ENCODE data around the gene IL1RAPL1.

Gene IL1RAPL1

DNA sequence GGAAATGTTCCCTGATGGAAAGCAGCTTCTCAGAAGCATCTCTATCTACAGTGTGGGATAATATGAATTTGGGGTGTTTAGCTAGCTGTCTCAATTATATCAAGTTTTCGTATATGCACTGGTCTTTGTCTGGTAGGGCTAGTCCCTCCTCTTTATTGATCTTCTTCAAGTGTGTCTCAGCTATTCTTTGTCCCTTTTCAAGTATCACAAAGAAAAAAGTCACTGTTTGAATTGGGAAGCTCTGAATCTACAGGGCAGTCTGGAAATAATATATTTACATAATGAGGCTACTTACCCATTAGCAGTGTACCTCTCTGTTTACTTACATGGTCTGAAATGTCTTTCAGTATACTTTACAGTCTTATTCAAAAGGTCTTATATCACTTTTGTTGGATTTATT lies 526.0 kb downstream of the IL1RAPL1 start:
- TF ChIP-seq, protein P1, sequence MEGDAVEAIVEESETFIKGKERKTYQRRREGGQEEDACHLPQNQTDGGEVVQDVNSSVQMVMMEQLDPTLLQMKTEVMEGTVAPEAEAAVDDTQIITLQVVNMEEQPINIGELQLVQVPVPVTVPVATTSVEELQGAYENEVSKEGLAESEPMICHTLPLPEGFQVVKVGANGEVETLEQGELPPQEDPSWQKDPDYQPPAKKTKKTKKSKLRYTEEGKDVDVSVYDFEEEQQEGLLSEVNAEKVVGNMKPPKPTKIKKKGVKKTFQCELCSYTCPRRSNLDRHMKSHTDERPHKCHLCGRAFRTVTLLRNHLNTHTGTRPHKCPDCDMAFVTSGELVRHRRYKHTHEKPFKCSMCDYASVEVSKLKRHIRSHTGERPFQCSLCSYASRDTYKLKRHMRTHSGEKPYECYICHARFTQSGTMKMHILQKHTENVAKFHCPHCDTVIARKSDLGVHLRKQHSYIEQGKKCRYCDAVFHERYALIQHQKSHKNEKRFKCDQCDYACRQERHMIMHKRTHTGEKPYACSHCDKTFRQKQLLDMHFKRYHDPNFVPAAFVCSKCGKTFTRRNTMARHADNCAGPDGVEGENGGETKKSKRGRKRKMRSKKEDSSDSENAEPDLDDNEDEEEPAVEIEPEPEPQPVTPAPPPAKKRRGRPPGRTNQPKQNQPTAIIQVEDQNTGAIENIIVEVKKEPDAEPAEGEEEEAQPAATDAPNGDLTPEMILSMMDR (IDR thresholded peaks at IDR 0.05) = no peak

DNA sequence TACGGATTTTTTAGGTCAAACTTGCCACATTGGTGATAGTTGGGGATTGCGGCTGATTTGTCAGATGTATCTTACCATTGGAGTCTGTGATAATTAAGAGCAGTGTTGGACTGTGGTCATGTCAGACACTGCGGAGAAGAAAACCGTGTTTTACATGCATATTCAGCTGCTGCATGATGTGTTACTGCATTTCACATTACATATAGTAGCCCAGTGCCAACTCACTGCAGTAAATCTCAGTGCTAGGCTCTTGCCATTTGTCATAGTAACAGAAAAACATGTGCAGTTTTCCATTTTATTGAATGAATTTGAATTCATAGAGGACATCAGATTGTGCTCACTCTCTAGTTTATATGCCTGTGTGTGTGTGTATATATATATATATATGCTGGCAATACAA lies 543.7 kb downstream of the IL1RAPL1 start:
- TF ChIP-seq, protein P1 (IDR thresholded peaks at IDR 0.05) = no peak

DNA sequence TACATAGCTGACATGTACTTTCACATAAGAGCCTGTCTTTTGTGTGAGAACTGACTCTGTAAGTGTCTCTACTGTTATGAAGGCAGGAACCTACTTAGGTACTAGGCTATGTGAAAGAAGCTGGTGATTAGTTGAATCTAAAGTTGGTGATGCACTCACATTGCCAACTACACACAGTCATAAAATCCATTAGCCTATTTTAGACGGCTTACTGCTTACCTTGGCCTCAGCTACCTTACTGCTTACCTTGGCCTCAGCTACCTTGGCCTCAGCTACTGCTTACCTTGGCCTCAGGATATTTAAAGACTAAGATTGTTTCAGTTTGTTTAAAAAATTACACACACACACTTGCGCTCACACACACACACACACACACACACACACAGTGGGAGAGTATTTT lies 549.7 kb downstream of the IL1RAPL1 start:
- TF ChIP-seq, protein P1 (IDR thresholded peaks at IDR 0.05) = no peak

DNA sequence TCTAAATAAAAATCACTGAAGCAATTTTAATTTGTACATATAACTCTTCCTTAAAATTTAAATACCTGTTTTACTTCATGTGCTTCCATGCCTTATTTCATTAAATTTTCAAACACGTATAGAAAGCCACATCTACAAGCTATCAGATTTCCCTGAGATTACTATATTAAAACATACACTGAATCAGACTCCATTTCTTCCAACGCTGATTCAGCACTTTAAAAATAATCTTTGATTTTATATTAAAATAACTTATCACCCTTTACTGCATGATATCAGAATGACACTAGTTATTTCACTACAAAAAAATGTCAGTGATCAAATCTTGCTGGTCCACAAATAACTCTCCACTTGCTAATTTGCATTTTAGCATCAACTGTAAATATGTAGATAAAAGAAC lies 550.8 kb downstream of the IL1RAPL1 start:
- TF ChIP-seq, protein P1 (IDR thresholded peaks at IDR 0.05) = no peak

DNA sequence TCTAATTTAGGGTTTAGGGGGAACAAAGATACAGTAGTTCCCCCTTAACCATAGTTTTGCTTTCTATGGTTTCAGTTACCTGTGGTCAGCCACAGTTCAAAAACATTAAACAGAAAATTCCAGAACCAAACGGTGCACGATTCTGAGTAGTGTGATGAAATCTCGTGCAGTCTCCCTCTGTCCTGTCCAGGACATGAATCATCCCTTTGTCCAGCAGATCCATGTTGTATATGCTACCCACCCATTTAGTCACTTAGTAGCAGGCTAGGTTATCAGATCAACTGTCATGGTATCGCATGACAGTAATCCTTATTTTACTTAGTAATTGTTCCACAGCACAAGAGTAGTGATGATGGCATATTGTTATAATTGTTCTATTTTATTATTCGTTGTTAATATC lies 556.1 kb downstream of the IL1RAPL1 start:
- TF ChIP-seq, protein P1 (IDR thresholded peaks at IDR 0.05) = no peak

DNA sequence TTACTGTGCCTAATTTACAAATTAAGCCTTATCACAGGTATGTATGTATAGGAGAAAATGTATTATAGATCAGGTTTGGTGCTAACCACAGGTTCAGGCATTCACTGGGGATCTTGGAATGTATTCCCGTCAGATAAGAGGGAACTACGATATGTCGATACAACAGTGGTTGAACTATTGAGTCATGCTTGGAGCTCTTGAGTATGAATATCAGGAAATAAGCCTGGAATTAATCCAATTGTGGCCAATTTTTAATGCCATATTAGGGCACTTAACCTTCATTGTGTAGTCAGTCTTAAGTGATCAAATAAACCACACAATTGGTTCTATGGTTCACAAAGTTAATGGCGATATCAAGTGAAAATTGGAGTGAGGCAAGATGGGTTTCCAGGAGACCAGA lies 556.5 kb downstream of the IL1RAPL1 start:
- TF ChIP-seq, protein P1 (IDR thresholded peaks at IDR 0.05) = no peak

DNA sequence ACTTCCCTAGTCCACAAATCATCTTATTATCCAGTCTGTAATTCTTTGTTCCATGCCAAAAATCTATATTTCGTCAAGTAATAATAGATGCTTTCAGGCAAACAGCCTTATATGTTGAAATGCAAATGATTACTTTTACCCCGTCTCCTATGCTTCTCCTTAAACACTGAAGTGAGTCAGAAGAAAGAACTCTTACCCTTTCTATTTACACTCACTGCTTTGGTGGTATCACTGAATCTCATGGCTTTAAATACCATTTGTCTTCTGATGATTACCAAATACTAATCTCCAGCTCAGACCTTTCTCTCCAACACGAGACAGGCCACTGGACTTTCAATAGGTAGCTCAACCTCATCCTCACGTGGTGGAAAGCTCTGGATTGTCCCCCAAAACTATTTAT lies 558.1 kb downstream of the IL1RAPL1 start:
- TF ChIP-seq, protein P1 (IDR thresholded peaks at IDR 0.05) = no peak

DNA sequence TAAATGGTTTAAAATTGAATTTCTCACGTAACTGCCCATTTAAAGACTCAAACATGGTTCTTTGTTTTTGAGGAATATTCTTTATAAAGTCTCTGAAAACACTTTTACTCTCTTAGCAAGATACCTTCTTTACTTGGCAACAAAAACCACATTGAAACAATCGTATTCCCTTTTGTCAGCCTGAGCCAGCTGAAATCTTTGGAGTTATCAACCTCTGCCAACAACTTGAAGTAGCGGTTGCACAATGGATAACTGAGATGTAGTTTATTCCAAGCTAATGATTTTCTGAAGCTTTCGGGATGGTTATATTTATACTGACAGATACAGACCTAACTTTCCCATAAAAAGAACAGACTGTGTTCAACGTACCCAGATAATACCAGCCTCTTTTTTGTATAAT lies 561.3 kb downstream of the IL1RAPL1 start:
- TF ChIP-seq, protein P1 (IDR thresholded peaks at IDR 0.05) = no peak

Data from LNCAP (cell line).